T-helper 2 cell treated with Interferon-gamma antibody and Interleukin-4, amounts not matched to agents 100 ng/mL and 5 ng/mL, for 36 hours (primary cell): Measurements from ENCODE around the gene CLDN15. TPM values are rescaled to one million over a fixed set of nuclear protein-coding genes. Genes with fewer than 3 reads are reported as not detected.
"Not testable (repeated sequence)": the region's sequence is repeated elsewhere in the genome, so short reads cannot be mapped to it uniquely, and the experiment has no call there.

Experiments
- intact Hi-C: fragments of 100-400 bp; cut with micrococcal nuclease; formaldehyde crosslinking; loops from one replicate; pipeline ENCODE4 v1.15.1; 2023
- total RNA-seq: library from RNA; stranded (reverse); gene quantifications from 2 replicates; pipeline ENCODE4 v1.2.3, GENCODE V29; 2022

Gene CLDN15
- total RNA-seq, 1 donor from 2014 or later, result 23.1 TPM

- intact Hi-C loops, result no loop called here
These were observed 14.1 kb downstream of the CLDN15 start for GRCh38 chr7:101223528-101223927.

DNA sequence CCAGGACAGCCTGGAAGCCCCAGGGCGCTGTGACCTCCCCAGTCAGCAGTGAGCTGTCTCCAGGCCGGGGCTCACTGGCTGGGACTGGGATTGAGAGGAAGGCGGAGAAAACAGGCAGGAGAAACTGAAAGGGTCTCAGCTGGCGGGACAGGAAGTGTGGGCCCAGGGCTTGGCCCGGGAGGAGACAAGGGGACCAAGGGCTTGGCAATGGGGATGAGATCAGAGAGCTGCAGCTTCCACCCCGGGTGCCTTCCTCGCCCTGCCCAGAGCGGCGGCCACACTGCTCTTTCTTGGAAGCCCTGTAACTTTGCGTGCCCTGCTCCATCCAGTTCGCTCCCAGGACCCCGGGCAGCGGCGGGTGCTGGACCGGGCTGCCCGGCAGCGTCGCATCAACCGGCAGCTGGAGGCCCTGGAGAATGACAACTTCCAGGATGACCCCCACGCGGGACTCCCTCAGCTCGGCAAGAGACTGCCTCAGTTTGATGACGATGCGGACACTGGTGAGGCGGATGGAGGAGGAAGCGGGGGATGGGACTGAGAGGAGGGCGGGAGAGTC lies 15.2 kb downstream of the CLDN15 start:
- intact Hi-C loops, result no loop called here

DNA sequence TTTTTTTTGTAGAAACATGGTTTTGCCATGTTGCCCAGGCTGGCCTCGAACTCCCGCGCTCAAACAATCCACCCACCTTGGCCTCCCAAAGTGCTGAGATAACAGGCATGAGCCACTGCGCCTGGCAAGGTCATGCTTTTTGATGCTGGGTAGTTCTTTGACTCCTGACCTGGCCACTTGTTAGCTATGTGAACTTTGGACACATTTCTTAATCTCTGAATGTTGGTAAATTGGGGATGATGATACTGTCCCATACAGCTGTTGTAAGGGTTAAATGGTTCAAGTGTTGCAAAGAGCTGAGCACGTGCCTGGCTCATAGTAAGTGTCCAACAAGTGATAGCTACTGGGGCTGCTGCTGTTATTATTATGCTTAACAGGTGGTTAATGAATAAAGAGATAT lies 17.3 kb downstream of the CLDN15 start:
- intact Hi-C loops, result no loop called here

- intact Hi-C loops, result loop anchor here (1.0 to 5.0 kb wide), 4 partner anchors 26 to 351 kb away; partner anchors contain the start of genes AP1S1 and TRIP6
These were observed 19.1 kb downstream of the CLDN15 start for GRCh38 chr7:101218236-101219125.

- intact Hi-C loops, result loop anchor here (1.0 to 5.0 kb wide), 5 partner anchors 27 to 350 kb away; partner anchors contain the start of genes AP1S1 and TRIP6
These were observed 20.0 kb downstream of the CLDN15 start, which contains the start of the genes PLOD3 and ZNHIT1 for GRCh38 chr7:101217388-101218235. TSS of gene PLOD3 (minus strand) at chr7:101217581. CDS start at chr7:101217274, 307 bp downstream. TSS of gene ZNHIT1 (plus strand) at chr7:101218165. CDS start at chr7:101218196, 31 bp downstream.

DNA sequence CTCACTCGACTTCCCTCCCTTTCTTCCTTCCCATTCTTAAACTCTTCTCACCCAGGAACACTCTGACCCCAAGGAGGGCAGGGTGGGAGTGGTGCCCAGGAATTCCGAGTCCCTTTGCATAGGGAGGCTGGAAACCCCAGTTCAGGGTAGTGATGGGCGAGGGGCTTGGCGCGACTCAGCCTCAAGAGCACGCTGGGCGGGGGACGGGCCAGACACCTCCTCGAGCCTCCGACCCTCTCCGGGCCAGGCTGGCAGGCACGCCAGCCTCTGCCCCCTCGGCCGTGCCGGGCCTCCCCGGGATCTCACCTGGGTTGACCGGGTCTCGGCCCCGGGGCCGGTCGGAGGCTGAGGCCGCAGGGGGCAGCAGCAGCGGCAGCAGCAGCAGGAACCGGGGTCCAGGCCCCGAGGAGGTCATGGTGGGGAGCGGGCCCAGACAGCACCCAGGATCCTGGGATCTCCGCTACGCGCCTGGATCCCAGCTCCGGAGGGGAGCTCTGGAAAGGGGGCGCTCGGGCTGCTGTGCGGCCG lies 20.7 kb downstream of the CLDN15 start:
- intact Hi-C loops, result loop anchor here (1.0 to 5.0 kb wide), 2 partner anchors 66 to 350 kb away; partner anchors contain the start of gene TRIP6

- intact Hi-C loops, result loop anchor here (5.0 kb wide), 1 partner anchor 349 kb away; the partner anchor contains the start of gene TRIP6
These were observed 21.4 kb downstream of the CLDN15 start for GRCh38 chr7:101216001-101216859.

DNA sequence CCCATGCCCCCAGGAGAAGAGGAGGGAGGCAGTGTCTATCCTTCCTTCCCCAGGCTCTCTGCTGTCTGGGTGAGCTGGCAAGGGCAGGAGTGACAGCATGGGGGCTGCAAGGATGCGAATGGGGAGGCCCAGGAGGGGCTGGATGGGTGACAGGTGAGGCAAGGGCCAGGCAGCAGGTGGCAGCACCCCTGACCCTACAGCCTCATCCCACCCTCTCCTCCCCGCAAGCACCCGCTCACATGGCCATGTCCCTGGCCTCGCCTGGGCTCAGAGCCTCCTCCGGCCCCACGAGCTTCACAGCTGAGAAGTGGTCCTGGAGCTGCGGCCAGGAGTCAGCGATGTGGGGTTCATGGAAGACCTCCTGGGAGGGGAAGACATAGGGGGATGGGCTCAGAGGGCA lies 25.6 kb downstream of the CLDN15 start:
- intact Hi-C loops, result no loop called here

GRCh38 chr7:101211501-101211900 lies 26.1 kb downstream of the CLDN15 start:
- intact Hi-C loops, result no loop called here

DNA sequence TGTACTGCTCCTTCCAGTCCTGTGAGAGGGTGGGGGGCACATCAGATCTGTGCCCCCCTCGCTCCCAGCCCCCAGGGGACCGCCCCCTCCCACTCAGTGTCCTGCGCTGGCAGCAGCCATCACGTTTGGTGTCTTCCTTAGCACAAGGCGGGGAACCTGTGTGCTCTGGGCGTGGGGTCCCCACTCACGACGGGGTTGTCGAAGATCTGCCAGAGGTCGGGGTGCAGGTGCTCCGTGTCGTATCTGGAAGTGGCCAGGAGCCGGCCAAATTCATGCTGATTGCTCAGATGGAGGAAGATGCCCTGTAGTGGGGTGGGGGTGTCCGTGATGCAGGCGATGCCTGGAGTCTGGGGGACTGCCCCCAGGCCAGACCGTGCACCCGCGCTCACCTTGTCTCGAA lies 27.5 kb downstream of the CLDN15 start:
- intact Hi-C loops, result no loop called here

DNA sequence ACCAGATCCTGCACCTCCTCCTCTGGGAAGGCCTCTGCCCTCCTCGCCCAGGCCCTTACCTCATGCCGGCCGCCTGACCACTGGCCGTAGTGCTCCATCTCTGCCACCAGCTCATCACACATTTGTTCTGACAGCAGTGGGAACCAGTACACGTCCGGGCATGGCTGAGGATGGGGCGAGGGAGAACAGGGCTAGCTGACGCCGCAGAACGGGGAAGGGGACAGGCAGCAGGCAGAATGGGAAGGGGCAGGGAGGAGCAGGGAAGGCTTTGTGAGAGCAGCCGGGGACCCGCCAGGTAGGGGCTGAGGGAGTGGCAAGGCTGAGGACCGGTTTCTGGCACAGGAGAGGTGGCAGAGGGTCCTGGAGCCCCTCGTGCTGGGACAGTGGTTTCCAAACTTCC lies 28.8 kb downstream of the CLDN15 start:
- intact Hi-C loops, result no loop called here

- intact Hi-C loops, result no loop called here
These were observed 30.1 kb downstream of the CLDN15 start for GRCh38 chr7:101207459-101207858.

DNA sequence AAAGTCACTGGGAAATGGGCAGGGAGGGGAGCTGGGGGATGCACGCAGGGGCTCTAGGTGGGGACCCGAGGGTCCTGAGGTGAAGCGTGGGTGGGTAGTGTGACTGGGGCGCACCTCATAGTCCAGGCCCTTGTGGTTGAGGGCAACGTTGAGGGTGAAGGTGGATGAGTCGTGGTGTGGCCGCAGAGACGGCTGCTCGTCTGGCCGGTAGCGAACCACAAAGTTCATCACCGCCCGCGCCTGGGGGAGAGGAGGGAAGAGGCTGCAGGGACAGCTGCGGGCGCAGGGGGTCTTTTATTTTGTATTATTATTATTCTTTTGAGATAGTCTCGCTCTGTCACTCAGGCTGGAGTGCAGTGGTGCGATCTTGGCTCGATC lies 30.9 kb downstream of the CLDN15 start:
- intact Hi-C loops, result no loop called here

GRCh38 chr7:101205901-101206664 lies 31.5 kb downstream of the CLDN15 start:
- intact Hi-C loops, result no loop called here

DNA sequence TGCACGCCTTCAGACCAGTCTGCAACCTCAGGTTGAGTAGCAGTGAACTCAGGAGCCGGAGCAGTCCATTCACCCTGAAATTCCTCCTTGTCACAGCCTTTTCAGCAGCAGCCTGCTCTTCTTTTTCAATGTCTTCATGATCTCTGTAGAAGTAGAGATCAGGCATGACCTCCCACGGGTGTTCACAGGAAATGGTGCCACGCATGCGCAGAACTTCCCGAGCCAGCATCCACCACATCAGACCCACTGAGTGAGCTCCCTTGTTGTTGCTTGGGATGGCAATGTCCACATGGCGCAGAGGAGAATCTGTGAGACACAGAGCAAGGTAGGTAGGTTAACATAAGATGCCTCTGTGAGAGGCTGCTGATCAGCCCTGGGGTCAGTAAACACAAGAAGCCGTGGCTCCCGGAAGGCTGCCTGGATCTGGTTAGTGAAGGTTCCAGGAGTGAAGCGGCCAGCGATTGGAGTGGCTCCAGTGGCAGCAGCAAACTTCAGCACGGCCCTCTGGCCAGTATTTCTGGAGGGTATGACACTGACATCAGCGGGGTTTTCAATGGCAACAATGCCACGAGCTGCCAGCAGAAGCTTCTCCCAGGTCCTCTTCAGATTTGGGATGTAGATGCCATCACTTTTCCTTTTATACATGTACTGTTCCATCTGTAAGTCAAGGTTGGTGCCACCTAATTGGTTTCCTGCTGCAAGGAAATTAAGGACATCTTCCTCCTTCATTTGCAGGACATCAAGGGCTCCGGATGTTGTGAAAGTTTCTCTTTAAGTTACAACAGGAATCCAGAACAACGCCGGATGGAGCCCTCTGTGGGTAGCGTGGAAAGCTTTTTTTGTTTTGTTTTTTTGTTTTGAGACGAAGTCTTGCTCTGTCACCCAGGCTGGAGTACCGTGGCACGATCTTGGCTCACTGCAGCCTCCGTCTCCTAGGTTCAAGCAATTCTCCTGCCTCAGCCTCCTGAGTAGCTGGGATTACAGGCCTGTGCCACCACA lies 33.6 kb downstream of the CLDN15 start:
- intact Hi-C loops, result not testable (repeated sequence)

DNA sequence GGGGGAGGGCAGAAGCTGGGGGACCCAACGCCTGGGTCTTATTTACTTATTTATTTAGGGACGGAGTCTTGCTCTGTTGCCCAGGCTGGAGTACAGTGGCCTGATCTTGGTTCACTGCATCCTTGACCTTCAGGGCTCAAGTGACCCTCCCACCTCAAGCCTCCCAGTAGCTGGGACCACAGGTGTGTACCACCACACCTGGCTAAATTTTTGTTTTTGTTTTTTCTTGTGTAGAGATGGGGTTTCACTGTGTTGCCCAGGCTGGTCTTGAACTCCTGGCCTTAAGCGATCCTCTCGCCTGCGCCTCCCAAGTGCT lies 35.0 kb downstream of the CLDN15 start:
- intact Hi-C loops, result no loop called here

DNA sequence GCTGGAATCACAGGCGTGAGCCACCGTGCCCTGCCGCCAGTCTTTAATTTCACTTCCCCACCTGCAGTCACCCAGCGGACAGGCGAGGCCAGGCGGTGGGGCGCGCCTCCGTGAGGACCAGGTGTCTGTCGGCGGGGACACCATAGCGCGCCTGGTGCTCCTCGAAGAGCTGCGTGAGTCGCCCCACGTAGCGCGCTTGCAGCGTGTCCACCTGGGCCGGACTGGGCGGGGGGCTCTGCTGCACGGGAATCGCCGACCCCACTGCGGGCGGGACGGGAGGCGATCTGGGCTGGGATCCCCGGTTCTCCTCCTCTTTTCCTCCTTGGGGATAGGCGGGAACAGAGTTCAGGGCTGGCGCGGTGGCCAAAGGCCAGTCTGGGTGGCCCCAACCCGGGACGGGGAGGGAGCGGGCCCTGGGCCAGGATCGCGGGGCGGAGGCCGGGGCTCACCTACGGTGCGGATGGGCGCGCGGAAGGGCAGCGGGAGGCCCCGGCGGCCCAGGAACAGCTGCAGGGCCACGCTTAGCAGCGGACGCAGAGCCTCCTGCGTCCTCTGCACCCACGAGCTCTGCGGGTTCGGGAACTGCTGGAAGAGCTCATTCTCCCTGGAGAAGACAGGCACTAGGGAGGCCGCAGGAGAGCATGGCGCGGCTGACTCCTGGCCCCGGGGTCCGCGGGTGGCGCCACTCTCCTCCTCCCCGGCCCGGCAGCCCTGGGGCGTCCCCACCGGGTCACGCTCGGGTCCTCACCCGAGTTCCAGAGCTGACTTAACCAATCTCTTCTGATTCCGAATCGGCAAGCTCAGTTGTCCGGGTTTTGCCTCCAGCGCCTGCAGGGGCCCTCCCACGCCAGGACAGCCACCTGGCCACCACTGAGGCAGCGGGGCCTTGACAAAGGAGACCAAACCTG lies 35.7 kb downstream of the CLDN15 start:
- intact Hi-C loops, result no loop called here
